ENCODE data around the gene MLF1.

The MLF1 gene

DNA sequence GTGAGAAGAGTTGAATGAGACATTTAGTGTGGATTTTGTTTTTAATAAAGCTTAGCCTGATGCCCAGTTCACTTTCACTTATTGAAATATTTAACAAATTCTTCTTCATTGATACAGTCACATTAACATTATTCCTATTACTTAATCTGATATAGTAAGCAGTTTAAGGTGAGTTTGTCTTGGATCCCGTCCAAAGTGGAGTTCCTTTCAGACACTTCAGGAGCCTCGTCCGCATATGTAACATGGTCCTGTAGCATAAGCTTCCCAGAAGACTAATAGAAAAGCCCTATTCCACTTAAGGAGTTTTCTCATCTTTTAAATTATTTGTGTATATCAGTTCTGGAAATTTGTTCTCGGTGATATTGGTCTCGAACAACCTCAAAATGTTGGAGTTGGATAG, 39.7 kb upstream of the MLF1 start:
- Histone ChIP-seq H3K9me3 (ENCODE audit: insufficient read depth, low read depth, low read length) (no peaks in the 10 kb centered on the region), H3K36me3 (ENCODE audit: insufficient read depth, low read length) (no peaks in the 10 kb centered on the region), H3K79me2 (ENCODE audit: insufficient read depth, low read length) (no peaks in the 10 kb centered on the region), H3K9ac (ENCODE audit: low read depth, low read length, poor library complexity, severe bottlenecking) (no peak overlapping the region), H3K4me2 (ENCODE audit: low read depth, low read length, poor library complexity, severe bottlenecking) (no peak overlapping the region), H3K9me2 (replicated peaks; ENCODE audit: low read depth, low read length) (no peaks in the 10 kb centered on the region), H3K27me3 (ENCODE audit: insufficient read depth, low read length, poor library complexity, severe bottlenecking) (no peaks in the 10 kb centered on the region), H4K20me1 (ENCODE audit: insufficient read depth, low read length, poor library complexity, severe bottlenecking) (no peaks in the 10 kb centered on the region), H3K4me3 (ENCODE audit: low read length, poor library complexity, severe bottlenecking) (no peak overlapping the region), H3F3A (ENCODE audit: low read depth) (no peaks in the 10 kb centered on the region), H3K4me1 (ENCODE audit: insufficient read depth, low read length, poor library complexity, severe bottlenecking) (no peaks in the 10 kb centered on the region), H2AFZ (ENCODE audit: low read length) (no peak overlapping the region)
- TF ChIP-seq, protein P1, sequence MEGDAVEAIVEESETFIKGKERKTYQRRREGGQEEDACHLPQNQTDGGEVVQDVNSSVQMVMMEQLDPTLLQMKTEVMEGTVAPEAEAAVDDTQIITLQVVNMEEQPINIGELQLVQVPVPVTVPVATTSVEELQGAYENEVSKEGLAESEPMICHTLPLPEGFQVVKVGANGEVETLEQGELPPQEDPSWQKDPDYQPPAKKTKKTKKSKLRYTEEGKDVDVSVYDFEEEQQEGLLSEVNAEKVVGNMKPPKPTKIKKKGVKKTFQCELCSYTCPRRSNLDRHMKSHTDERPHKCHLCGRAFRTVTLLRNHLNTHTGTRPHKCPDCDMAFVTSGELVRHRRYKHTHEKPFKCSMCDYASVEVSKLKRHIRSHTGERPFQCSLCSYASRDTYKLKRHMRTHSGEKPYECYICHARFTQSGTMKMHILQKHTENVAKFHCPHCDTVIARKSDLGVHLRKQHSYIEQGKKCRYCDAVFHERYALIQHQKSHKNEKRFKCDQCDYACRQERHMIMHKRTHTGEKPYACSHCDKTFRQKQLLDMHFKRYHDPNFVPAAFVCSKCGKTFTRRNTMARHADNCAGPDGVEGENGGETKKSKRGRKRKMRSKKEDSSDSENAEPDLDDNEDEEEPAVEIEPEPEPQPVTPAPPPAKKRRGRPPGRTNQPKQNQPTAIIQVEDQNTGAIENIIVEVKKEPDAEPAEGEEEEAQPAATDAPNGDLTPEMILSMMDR (conservative IDR thresholded peaks at IDR 0.05; ENCODE audit: low read length) = no peak

DNA sequence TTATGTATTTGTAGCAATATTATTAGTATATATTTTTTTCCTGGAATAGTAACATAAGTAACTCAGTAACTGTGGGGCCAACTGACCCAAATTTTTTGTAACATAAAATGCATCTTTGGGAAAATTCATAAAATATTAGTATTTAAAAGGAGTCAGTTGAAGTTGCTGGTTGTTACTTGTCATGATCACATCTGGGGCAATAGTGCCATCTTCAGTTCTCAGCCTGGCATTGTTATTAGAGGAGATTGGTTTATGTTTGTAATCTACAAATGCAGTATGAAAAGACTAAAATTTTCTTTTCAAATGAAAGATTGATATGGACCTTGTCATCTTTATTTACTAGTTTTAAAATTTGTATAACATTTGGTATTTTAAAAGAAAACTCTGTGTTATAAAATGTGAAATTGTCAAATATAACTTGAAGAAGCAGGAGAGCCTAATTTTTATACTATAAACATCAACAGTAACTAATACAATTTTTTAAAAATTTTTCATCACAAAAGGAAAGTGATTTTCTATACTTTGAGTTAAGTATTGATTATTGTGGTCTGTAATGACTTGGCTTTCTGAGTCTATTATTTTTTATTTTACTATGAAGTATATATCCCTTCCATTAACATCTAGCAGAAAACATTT, 38.8 kb upstream of the MLF1 start:
- Histone ChIP-seq H3K4me2 (ENCODE audit: low read depth, low read length, poor library complexity, severe bottlenecking) (no peak overlapping the region), H3K4me1 (ENCODE audit: insufficient read depth, low read length, poor library complexity, severe bottlenecking) (no peaks in the 10 kb centered on the region), H3K9ac (ENCODE audit: low read depth, low read length, poor library complexity, severe bottlenecking) (no peak overlapping the region), H3K36me3 (ENCODE audit: insufficient read depth, low read length) (no peaks in the 10 kb centered on the region), H2AFZ (ENCODE audit: low read length) (no peak overlapping the region), H3K79me2 (ENCODE audit: insufficient read depth, low read length) (no peaks in the 10 kb centered on the region), H3K9me3 (ENCODE audit: insufficient read depth, low read depth, low read length) (no peaks in the 10 kb centered on the region), H3K9me2 (replicated peaks; ENCODE audit: low read depth, low read length) (no peaks in the 10 kb centered on the region), H4K20me1 (ENCODE audit: insufficient read depth, low read length, poor library complexity, severe bottlenecking) (no peaks in the 10 kb centered on the region), H3K27me3 (ENCODE audit: insufficient read depth, low read length, poor library complexity, severe bottlenecking) (no peaks in the 10 kb centered on the region), H3K4me3 (ENCODE audit: low read length, poor library complexity, severe bottlenecking) (no peak overlapping the region), H3F3A (ENCODE audit: low read depth) (no peaks in the 10 kb centered on the region)
- TF ChIP-seq, protein P1 (conservative IDR thresholded peaks at IDR 0.05; ENCODE audit: low read length) = peak; percentile 76
- no peak for TF ChIP-seq EZH2phosphoT487 (IDR thresholded peaks at IDR 0.05; ENCODE audit: borderline replicate concordance)

DNA sequence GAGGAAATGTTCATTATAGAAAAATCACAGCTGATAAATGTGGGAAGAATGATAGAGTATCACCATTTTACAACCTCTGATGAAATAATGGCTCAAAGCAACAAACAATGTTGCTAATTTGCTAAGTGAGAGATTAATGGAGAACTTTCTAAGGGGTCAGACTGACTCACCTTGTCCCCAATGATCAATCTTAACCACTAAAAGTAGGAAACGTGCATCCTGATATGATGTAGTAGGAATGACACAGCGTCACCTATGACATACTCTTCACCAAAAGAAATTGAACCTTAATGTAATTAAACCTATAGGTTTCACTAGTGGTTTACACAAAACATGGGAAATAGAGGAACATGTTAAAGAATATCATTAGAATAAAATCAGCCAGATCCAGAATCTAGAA, 35.1 kb upstream of the MLF1 start:
- Histone ChIP-seq H3K27me3 (ENCODE audit: insufficient read depth, low read length, poor library complexity, severe bottlenecking) (no peaks in the 10 kb centered on the region), H4K20me1 (ENCODE audit: insufficient read depth, low read length, poor library complexity, severe bottlenecking) (no peaks in the 10 kb centered on the region), H3K9me2 (replicated peaks; ENCODE audit: low read depth, low read length) (no peaks in the 10 kb centered on the region)

More for the DNA sequence above, 35.1 kb upstream of the MLF1 start:
- no peaks in the 10 kb centered on the region for H3K4me1 ChIP-seq (ENCODE audit: insufficient read depth, low read length, poor library complexity, severe bottlenecking)
- TF ChIP-seq, protein P1 (conservative IDR thresholded peaks at IDR 0.05; ENCODE audit: low read length) = no peak
- TF ChIP-seq EZH2phosphoT487 (IDR thresholded peaks at IDR 0.05; ENCODE audit: borderline replicate concordance) = no peak
- H3K4me3 ChIP-seq (ENCODE audit: low read length, poor library complexity, severe bottlenecking) = no peak overlapping the region
- no peaks in the 10 kb centered on the region for H3K9me3 ChIP-seq (ENCODE audit: insufficient read depth, low read depth, low read length)
- no peaks in the 10 kb centered on the region for H3F3A ChIP-seq (ENCODE audit: low read depth)
- H3K36me3 ChIP-seq (ENCODE audit: insufficient read depth, low read length) = no peaks in the 10 kb centered on the region; the same call in 1 of the 2 replicates
- H3K9ac ChIP-seq (ENCODE audit: low read depth, low read length, poor library complexity, severe bottlenecking) = no peak overlapping the region
- no peak overlapping the region for H2AFZ ChIP-seq (ENCODE audit: low read length)
- H3K4me2 ChIP-seq (ENCODE audit: low read depth, low read length, poor library complexity, severe bottlenecking) = no peak overlapping the region
- no peaks in the 10 kb centered on the region for H3K79me2 ChIP-seq (ENCODE audit: insufficient read depth, low read length)
